ENCODE results near the gene FHOD3. TPM values are rescaled to one million over a fixed set of nuclear protein-coding genes. Genes with fewer than 3 reads are reported as not detected.

Gene FHOD3
- total and polyA plus RNA-seq, 10 donors, result 1.2 to 2.7 (median 1.9) TPM

DNA sequence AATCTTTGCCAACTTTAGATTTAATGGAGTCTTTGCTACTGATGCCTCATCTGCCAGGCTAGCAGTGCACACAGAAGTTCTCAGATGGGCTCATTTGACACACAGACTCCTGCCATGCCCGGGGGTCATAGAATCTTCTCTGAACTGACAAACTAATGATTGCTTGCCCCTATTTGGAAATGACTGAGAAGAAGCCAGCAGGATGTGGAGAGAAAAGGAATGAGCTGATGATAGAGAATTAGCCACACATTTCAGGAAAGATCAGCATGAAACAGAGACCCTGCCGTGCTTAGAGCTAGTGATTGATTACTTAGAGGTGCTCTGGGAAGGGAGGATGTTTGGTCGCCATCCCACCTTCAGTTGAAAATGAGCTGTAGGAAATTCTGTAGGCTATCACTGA, 352.8 kb downstream of the FHOD3 start:
- H3K4me1 ChIP-seq, result no peaks in the 10 kb centered on the region
- 64 to 81% (median 77%) methylated on average over 3 of the region's 3 CpGs for WGBS, 5 donors
- no peak overlapping the region for H3K27ac ChIP-seq
- no peak overlapping the region for H3K4me3 ChIP-seq
- H3K27me3 ChIP-seq (replicated peaks in 1 of 7), result peaks cover 0 to 46% (median 0%) of the 10 kb centered on the region in 7 donors
- intact Hi-C loops (cut with DNase I; ENCODE audit: low total_unique reads), result no loop called here
- no peaks in the 10 kb centered on the region for H3K36me3 ChIP-seq
- no peaks in the 10 kb centered on the region for H3K9me3 ChIP-seq
- TF ChIP-seq POLR2A (IDR thresholded peaks at IDR 0.05) (no peak), CTCF (IDR thresholded peaks at IDR 0.05 in 8 of 11, conservative IDR thresholded peaks at IDR 0.05 in 3 of 11) (no peak), POLR2AphosphoS5 (IDR thresholded peaks at IDR 0.05) (no peak)
- no peak for DNase-seq

DNA sequence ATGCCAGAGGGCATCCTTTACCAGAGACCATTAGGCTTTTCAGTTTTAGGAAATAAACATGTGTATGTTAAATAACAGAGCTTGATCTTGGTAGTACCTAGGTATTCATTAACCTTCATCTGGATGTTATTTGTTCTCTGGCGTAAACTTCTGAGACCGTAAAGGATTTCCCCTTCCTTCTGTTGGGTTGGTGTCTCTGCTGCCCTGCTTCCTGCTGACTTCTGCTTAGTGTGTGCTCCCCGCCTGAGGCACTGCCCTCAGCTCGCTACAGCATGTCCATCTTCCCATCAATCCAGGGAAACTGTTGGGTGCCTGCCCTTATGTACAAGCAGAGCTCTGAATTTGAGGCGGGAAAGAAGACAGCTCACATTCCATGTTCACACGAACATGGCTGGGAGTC, 353.4 kb downstream of the FHOD3 start:
- Histone ChIP-seq H3K9me3 (no peaks in the 10 kb centered on the region), H3K4me3 (no peak overlapping the region), H3K4me1 (no peaks in the 10 kb centered on the region), H3K27me3 (replicated peaks in 1 of 7) (peaks cover 0 to 47% (median 0%) of the 10 kb centered on the region in 7 donors), H3K27ac (no peak overlapping the region), H3K36me3 (no peaks in the 10 kb centered on the region)
- TF ChIP-seq POLR2A (IDR thresholded peaks at IDR 0.05) (no peak), POLR2AphosphoS5 (IDR thresholded peaks at IDR 0.05) (no peak), CTCF (IDR thresholded peaks at IDR 0.05 in 8 of 11, conservative IDR thresholded peaks at IDR 0.05 in 3 of 11) (no peak)
- intact Hi-C loops (cut with DNase I; ENCODE audit: low total_unique reads), result no loop called here
- WGBS, 5 donors, result 35 to 52% (median 44%) methylated on average over 6 of the region's 6 CpGs
- DNase-seq, result no peak

GRCh38 chr18:36652503-36652902, 355.0 kb downstream of the FHOD3 start:
- WGBS, 5 donors, result 79 to 97% (median 85%) methylated on average over 10 of the region's 10 CpGs
- Histone ChIP-seq H3K4me1 (no peaks in the 10 kb centered on the region), H3K9me3 (no peaks in the 10 kb centered on the region), H3K27me3 (replicated peaks in 1 of 7) (peaks cover 0 to 45% (median 0%) of the 10 kb centered on the region in 7 donors), H3K27ac (no peak overlapping the region), H3K4me3 (no peak overlapping the region), H3K36me3 (no peaks in the 10 kb centered on the region)
- DNase-seq, result no peak
- no peak for TF ChIP-seq POLR2AphosphoS5 (IDR thresholded peaks at IDR 0.05)
- no peak for TF ChIP-seq POLR2A (IDR thresholded peaks at IDR 0.05)
- no peak for TF ChIP-seq CTCF (IDR thresholded peaks at IDR 0.05 in 8 of 11, conservative IDR thresholded peaks at IDR 0.05 in 3 of 11)
- intact Hi-C loops (cut with DNase I; ENCODE audit: low total_unique reads), result no loop called here

GRCh38 chr18:36653141-36653869, 355.8 kb downstream of the FHOD3 start:
- Histone ChIP-seq H3K27me3 (replicated peaks in 1 of 7) (peaks cover 0 to 39% (median 0%) of the 10 kb centered on the region in 7 donors), H3K4me3 (no peak overlapping the region), H3K27ac (no peak overlapping the region), H3K9me3 (no peaks in the 10 kb centered on the region), H3K36me3 (no peaks in the 10 kb centered on the region), H3K4me1 (no peaks in the 10 kb centered on the region)
- 79 to 89% (median 87%) methylated on average over 8 of the region's 8 CpGs for WGBS, 5 donors
- intact Hi-C loops (cut with DNase I; ENCODE audit: low total_unique reads), result no loop called here
- DNase-seq, result no peak
- TF ChIP-seq CTCF (IDR thresholded peaks at IDR 0.05 in 8 of 11, conservative IDR thresholded peaks at IDR 0.05 in 3 of 11) (no peak), POLR2AphosphoS5 (IDR thresholded peaks at IDR 0.05) (no peak), POLR2A (IDR thresholded peaks at IDR 0.05) (no peak)

All from spleen (tissue), 11 donors.